Mucosa of descending colon (tissue), 3 donors: Measurements from ENCODE around the gene BNC2. TPM values are rescaled to one million over a fixed set of nuclear protein-coding genes. Genes with fewer than 3 reads are reported as not detected.

ENCODE experiments used
- ATAC-seq: fragments of 200-7000 bp; cut with Tn5 transposase; one replicate; pipeline ENCODE4 v1.9.1; 2020; ENCODE audit warnings: mild to moderate bottlenecking, moderate library complexity
- DNase-seq, 3 donors: peaks; one replicate each; pipeline ENCODE4 v3.0.0-alpha.2; 2020
- H3K36me3 ChIP-seq: fragments of 200-600 bp; one replicate; pipeline ENCODE4 v1.8.0; 2021; ENCODE audit warnings: low read depth, mild to moderate bottlenecking
- H3K4me1 ChIP-seq: fragments of 200-600 bp; one replicate; pipeline ENCODE4 v1.8.0; 2021; ENCODE audit warnings: low read depth, mild to moderate bottlenecking
- H3K4me3 ChIP-seq: fragments of 200-600 bp; one replicate; pipeline ENCODE4 v1.8.0; 2021; ENCODE audit warnings: mild to moderate bottlenecking
- H3K9me3 ChIP-seq: fragments of 200-600 bp; one replicate; pipeline ENCODE4 v1.8.0; 2021; ENCODE audit warnings: mild to moderate bottlenecking
- intact Hi-C, 2 donors: fragments of 100-400 bp; cut with DNase I in 1 of 2; cut with micrococcal nuclease in 1 of 2; formaldehyde crosslinking; loops; one replicate each; pipeline versions ENCODE4 v1.11.0 to v1.11.1; 2022; cut with DNase I, micrococcal nuclease
- total RNA-seq, 3 donors: library from RNA; stranded (reverse); fragmentation: NEBNext Ultra II Directional in 2 of 3; extraction: Animal tissue kit (Norgen Biotek cat#: 25700) in 2 of 3; gene quantifications; one replicate each; pipeline versions ENCODE4 v1.2.1 to v1.2.4, GENCODE V29; 2021 to 2023
- TF ChIP-seq, protein P1 (sequence below): fragments of 200-600 bp; IDR thresholded peaks from one replicate; pipeline ENCODE4 v1.8.0; 2022; ENCODE audit warnings: antibody characterized with exemption, mild to moderate bottlenecking
- donor health status: DM: no; HTN: no; CAD: no; lungs with moderate emphysema.
- donor health status: DM: no; HTN: no; CAD: no.
- donor health status: DM: no; HTN: yes; CAD: no.

The BNC2 gene
- total RNA-seq, 3 donors from 2014 or later, result 8.2 to 192 (median 12.0) TPM

DNA sequence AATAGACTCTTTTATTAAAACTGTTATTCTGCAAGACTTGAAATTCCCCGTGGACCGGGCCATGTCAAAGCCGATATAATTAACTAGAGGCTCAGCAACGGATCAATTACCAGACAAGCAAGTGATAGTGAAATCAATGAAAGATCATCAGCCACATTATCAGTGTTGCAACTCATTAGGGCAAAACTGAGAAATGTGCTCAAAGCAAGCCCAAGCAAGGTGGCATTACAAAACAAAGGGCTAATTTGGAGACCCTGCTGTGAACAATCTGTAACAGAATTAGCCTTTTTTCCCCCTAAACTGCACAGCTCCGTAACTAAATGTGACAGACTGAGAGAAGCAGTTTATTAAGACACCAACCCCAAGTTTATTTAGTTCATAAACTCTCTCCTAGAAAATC lies 140.3 kb downstream of the BNC2 start:
- intact Hi-C loops, result no loop called here
- no peak for ATAC-seq

DNA sequence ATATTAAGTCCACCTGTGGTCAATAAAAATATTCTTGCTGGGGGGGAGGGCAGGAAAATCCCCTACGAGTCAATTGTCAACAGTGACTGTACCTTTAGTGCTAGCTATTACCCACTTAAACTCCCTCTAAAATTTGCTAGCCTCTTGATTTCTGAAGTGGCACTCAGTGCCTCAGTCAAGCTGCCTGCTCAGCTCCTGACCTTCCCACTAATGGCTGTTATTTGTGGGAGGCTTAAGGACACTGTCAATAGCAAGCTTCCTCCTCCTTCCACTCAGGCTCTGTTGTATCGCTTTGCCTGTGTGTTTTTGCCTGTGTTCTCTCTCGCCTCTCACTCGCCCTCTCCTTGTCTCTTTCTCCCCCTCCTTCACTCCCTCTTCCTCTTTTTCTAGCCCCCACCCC lies 140.8 kb downstream of the BNC2 start:
- TF ChIP-seq, protein P1, sequence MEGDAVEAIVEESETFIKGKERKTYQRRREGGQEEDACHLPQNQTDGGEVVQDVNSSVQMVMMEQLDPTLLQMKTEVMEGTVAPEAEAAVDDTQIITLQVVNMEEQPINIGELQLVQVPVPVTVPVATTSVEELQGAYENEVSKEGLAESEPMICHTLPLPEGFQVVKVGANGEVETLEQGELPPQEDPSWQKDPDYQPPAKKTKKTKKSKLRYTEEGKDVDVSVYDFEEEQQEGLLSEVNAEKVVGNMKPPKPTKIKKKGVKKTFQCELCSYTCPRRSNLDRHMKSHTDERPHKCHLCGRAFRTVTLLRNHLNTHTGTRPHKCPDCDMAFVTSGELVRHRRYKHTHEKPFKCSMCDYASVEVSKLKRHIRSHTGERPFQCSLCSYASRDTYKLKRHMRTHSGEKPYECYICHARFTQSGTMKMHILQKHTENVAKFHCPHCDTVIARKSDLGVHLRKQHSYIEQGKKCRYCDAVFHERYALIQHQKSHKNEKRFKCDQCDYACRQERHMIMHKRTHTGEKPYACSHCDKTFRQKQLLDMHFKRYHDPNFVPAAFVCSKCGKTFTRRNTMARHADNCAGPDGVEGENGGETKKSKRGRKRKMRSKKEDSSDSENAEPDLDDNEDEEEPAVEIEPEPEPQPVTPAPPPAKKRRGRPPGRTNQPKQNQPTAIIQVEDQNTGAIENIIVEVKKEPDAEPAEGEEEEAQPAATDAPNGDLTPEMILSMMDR, result no peak
- ATAC-seq (no peak), DNase-seq (no peak)
- H3K36me3 ChIP-seq, result no peaks in the 10 kb centered on the region
- no peaks in the 10 kb centered on the region for H3K4me1 ChIP-seq
- no peaks in the 10 kb centered on the region for H3K9me3 ChIP-seq
- intact Hi-C loops, result no loop called here
- no peak overlapping the region for H3K4me3 ChIP-seq

More for the DNA sequence above, 140.3 kb downstream of the BNC2 start:
- no peaks in the 10 kb centered on the region for H3K36me3 ChIP-seq
- no peak for DNase-seq
- H3K9me3 ChIP-seq, result no peaks in the 10 kb centered on the region
- no peak overlapping the region for H3K4me3 ChIP-seq
- H3K4me1 ChIP-seq, result no peaks in the 10 kb centered on the region
- TF ChIP-seq, protein P1, result no peak

DNA sequence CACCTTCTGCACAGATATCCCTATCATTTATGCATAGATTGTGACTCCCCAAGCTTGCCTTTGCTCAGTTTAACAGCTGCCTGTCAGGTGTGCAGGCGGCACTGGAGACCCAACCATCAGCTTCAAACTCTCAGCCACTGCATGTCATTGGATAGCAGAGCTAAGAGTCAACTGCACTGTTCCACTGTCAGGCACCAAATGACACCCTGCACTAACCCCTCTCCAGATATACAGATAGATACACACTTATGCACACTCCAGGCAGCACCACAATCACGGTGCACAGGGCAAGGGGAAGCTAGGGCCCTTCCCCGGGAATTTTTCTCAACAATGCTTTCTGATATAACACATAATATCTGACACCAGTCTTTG lies 142.3 kb downstream of the BNC2 start:
- Histone ChIP-seq H3K9me3 (no peaks in the 10 kb centered on the region), H3K36me3 (no peaks in the 10 kb centered on the region), H3K4me1 (no peaks in the 10 kb centered on the region), H3K4me3 (no peak overlapping the region)
- no peak for DNase-seq
- TF ChIP-seq, protein P1, result no peak
- intact Hi-C loops, result no loop called here
- no peak for ATAC-seq

DNA sequence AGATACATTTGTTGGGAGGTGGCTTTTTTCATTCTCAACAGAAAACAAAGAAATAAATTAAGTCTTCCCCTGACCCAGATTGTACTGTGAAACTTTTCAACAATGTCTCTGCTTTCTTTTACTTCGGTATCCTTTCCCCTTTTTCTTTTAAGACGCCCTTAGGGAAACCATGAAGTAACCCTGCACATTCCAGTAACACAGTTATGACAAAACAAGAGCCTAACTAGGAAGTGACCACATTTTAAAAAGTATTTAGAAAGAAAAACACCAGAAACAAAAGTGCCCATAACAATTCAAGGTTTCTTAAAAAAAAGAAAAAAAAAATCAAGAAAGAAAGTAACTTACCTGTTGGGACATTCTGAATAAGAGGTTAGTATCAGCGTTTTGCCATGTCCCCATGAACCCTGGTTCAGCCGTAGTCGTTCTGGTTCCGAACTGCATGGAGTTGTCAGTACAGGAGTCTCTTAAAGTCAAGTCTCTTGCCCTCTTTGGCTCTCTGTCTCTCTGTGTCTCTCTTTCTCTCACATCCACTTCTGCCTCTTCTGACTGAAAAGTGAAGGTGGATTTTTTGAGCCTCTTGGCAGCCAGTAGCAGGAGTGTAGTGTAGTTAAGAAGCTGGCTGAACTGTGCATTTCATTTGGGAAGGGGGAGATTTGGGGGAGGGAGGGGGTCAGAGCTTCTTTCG lies 142.9 kb downstream of the BNC2 start:
- Histone ChIP-seq H3K4me1 (no peaks in the 10 kb centered on the region), H3K4me3 (no peak overlapping the region), H3K9me3 (no peaks in the 10 kb centered on the region), H3K36me3 (no peaks in the 10 kb centered on the region)
- TF ChIP-seq, protein P1, result no peak
- DNase-seq (no peak), ATAC-seq (no peak)
- intact Hi-C loops, result no loop called here

DNA sequence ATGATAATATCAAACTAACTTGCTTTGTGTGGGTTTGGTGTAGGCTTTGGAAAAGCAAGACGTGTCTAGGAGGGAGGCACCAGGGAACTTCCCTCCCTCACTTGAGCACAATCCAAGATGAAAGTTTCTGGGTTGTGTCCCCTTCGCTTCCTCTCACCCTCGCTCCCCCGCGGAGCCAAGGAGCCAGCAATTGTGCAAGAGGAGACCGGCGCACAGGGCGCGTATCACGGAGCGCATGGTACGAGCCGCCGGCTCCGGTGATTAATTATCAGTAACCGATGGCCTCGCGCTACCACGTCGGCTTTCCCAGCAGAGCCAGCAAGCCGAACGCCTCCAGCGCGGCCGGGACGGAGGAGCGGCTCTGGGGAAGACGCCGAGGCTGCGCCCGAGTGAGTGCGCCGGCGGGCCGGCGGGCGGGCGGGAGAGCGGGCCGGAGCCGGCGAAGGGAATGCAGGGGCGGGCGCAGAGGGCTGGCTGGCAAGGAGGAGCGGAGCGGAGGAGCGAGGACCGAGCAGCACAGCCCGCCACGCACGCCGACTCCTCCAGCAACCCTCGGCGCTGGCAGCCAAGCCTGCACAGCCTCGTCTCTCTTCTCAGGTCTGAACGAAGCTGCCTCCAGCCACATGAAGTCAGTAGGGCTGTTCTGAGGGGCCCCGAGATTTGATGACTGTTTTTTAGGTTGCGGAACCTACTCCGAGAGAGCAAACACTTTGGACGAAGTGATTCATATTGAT lies 143.6 kb downstream of the BNC2 start:
- Histone ChIP-seq H3K4me1 (no peaks in the 10 kb centered on the region), H3K4me3 (peak overlapping the region; percentile 12), H3K9me3 (no peaks in the 10 kb centered on the region), H3K36me3 (no peaks in the 10 kb centered on the region)
- DNase-seq (peak; percentile 44 to 75 (median 74)), ATAC-seq (peak; percentile 90)
- TF ChIP-seq, protein P1, result no peak
- intact Hi-C loops, result no loop called here
